ENCODE results near the gene CCDC39. TPM values are rescaled to one million over a fixed set of nuclear protein-coding genes. Genes with fewer than 3 reads are reported as not detected.

Gene CCDC39
- polyA plus RNA-seq (2012; ENCODE audit: insufficient read length, low read depth): not detected

DNA sequence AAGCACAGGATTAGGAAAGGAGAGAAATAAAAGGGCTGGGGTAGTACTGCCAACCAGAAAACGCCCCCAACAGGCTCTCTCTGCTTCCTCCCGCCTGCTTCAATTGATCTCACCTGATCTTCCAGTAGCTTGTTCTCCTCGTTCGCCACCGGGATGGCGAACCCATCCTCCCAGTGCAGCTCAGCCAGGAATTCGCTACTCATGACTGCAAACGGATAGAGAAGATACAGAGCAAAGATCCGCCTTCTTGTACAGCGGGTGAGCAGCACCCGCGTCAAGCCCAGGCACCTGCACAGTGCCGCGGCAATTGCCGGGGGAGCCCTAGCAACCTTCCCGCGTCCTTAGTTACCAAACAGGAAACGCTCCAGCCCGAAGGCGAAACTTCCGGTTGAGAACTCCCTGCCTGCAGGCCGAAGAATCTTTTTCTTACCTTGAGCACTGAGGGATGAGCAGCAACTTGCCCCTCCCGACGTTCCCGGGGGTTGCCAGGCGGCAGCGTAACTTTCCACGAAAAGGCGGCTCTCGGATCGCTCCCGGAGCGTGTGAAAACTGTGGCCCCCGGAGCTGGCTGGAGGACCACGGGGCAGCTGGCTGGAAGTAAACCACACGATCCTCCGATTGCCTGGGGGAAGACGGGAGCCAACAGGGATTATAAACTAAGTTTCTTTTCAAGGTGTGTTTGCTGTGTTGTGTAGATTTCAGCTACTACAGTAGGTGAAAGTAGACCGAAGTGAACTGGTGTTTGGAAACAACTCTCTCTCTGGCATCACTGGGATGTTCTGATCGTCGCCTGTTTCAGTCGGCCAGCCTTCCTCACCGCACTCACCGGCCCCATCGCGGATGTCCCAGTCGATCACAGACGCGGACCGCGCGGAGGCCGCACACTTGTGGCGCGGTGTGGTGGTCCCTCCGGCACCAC, at the start of gene CCDC39:
CCDC39 (minus strand) TSS at position 312 of the 919 bp plus-strand sequence; CDS start at position 203, 109 bp downstream.
- TF ChIP-seq, protein P1, sequence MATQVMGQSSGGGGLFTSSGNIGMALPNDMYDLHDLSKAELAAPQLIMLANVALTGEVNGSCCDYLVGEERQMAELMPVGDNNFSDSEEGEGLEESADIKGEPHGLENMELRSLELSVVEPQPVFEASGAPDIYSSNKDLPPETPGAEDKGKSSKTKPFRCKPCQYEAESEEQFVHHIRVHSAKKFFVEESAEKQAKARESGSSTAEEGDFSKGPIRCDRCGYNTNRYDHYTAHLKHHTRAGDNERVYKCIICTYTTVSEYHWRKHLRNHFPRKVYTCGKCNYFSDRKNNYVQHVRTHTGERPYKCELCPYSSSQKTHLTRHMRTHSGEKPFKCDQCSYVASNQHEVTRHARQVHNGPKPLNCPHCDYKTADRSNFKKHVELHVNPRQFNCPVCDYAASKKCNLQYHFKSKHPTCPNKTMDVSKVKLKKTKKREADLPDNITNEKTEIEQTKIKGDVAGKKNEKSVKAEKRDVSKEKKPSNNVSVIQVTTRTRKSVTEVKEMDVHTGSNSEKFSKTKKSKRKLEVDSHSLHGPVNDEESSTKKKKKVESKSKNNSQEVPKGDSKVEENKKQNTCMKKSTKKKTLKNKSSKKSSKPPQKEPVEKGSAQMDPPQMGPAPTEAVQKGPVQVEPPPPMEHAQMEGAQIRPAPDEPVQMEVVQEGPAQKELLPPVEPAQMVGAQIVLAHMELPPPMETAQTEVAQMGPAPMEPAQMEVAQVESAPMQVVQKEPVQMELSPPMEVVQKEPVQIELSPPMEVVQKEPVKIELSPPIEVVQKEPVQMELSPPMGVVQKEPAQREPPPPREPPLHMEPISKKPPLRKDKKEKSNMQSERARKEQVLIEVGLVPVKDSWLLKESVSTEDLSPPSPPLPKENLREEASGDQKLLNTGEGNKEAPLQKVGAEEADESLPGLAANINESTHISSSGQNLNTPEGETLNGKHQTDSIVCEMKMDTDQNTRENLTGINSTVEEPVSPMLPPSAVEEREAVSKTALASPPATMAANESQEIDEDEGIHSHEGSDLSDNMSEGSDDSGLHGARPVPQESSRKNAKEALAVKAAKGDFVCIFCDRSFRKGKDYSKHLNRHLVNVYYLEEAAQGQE (IDR thresholded peaks at IDR 0.05; ENCODE audit: insufficient read depth in 1 of 2, low read depth in 2 of 2, low read length in 2 of 2): no peak
- TF ChIP-seq POLR2AphosphoS5 (IDR thresholded peaks at IDR 0.05; ENCODE audit: low read depth, low read length) (no peak), SIN3A (IDR thresholded peaks at IDR 0.05; ENCODE audit: borderline replicate concordance, insufficient read depth, low read length) (no peak), FOXP2 (optimal IDR thresholded peaks at IDR 0.05; ENCODE audit: borderline replicate concordance, extremely low read depth, extremely low read length, insufficient read depth) (no peak), TAF1 (IDR thresholded peaks at IDR 0.05; ENCODE audit: borderline replicate concordance, insufficient read depth, low read length) (no peak)

DNA sequence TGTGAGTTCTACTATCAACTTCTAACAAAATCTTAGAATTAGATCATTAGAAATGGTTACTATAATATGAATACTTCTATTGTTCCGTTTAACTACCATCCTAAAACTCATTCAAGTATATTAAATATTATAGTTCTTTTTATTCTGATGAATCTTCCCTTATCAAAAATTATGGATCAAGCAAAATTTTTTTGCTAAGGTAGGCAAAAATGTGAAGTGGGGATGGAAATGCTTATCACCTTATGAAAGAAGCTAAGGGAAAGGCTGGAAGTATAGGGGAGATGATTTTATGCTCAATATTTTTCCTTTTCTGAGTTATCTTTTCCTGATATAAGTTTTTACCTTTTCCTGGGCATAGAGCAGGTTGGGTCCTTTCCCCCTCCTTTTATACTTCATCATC, 40.7 kb upstream of the CCDC39 start:
- TF ChIP-seq TAF1 (IDR thresholded peaks at IDR 0.05; ENCODE audit: borderline replicate concordance, insufficient read depth, low read length): no peak
- no peak for TF ChIP-seq SIN3A (IDR thresholded peaks at IDR 0.05; ENCODE audit: borderline replicate concordance, insufficient read depth, low read length)
- TF ChIP-seq, protein P1 (IDR thresholded peaks at IDR 0.05; ENCODE audit: insufficient read depth in 1 of 2, low read depth in 2 of 2, low read length in 2 of 2): no peak
- TF ChIP-seq POLR2AphosphoS5 (IDR thresholded peaks at IDR 0.05; ENCODE audit: low read depth, low read length): no peak
- no peak for TF ChIP-seq FOXP2 (optimal IDR thresholded peaks at IDR 0.05; ENCODE audit: borderline replicate concordance, extremely low read depth, extremely low read length, insufficient read depth)

DNA sequence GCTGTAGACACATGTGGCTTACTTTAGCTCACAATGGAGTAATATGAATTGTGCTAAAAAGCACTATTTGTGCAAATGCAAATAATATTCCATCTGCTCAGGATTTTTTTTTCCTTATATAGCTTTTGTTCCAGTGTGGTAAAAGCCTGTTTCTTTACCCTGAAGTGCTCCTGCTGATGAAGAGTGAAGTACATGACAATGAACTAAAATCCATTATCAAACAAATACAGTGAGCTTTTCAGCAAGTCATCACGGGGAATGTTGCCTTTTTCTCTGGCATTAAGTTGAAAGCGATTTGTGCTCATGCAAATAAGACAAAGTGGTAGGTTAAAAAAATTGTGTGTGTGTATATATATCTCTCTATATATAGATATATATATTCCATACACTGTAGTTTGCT, 28.6 kb upstream of the CCDC39 start:
- TF ChIP-seq TAF1 (IDR thresholded peaks at IDR 0.05; ENCODE audit: borderline replicate concordance, insufficient read depth, low read length) (no peak), POLR2AphosphoS5 (IDR thresholded peaks at IDR 0.05; ENCODE audit: low read depth, low read length) (no peak), FOXP2 (optimal IDR thresholded peaks at IDR 0.05; ENCODE audit: borderline replicate concordance, extremely low read depth, extremely low read length, insufficient read depth) (no peak), SIN3A (IDR thresholded peaks at IDR 0.05; ENCODE audit: borderline replicate concordance, insufficient read depth, low read length) (no peak)
- TF ChIP-seq, protein P1 (IDR thresholded peaks at IDR 0.05; ENCODE audit: insufficient read depth in 1 of 2, low read depth in 2 of 2, low read length in 2 of 2): no peak

DNA sequence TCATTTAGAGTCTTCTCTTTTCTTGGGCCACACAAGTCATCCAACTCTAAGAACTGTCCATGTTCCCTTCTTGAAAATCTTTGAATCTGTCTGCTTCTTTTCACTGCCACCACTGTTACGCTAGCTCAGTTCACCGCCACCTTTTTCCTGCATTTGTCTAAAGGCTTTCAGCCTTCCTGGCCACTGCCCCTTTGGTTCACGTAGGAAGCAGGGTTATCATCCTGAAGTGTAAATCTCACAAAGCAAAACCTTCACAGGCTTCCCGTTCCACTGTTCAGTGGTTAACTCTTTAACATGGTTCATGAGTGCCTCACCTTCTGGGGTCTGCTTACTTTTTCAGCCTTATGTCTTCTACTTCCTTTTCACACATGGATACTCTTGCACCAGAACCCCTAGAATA, 26.3 kb upstream of the CCDC39 start:
- TF ChIP-seq, protein P1 (IDR thresholded peaks at IDR 0.05; ENCODE audit: insufficient read depth in 1 of 2, low read depth in 2 of 2, low read length in 2 of 2): no peak
- TF ChIP-seq SIN3A (IDR thresholded peaks at IDR 0.05; ENCODE audit: borderline replicate concordance, insufficient read depth, low read length) (no peak), TAF1 (IDR thresholded peaks at IDR 0.05; ENCODE audit: borderline replicate concordance, insufficient read depth, low read length) (no peak), POLR2AphosphoS5 (IDR thresholded peaks at IDR 0.05; ENCODE audit: low read depth, low read length) (no peak), FOXP2 (optimal IDR thresholded peaks at IDR 0.05; ENCODE audit: borderline replicate concordance, extremely low read depth, extremely low read length, insufficient read depth) (no peak)
